HG03378 (cell line): ENCODE measurements around the gene CCDC43.
"Not testable (repeated sequence)": the region's sequence is repeated elsewhere in the genome, so short reads cannot be mapped to it uniquely, and the experiment has no call there.

Experiments
- ATAC-seq: cut with Tn5 transposase; IDR thresholded peaks from one replicate; pipeline ENCODE4 v1.9.1; 2021; ENCODE audit warnings: mild to moderate bottlenecking, moderate library complexity; ENCODE audit not compliant: unreplicated experiment

Gene CCDC43

GRCh38 chr17:44672479-44673093 is 17.0 kb downstream of the CCDC43 start:
- ATAC-seq = no peak

GRCh38 chr17:44666006-44666405 is 23.6 kb downstream of the CCDC43 start:
- no peak for ATAC-seq

- no peak for ATAC-seq
Observed at GRCh38 chr17:44664867-44665266, 24.7 kb downstream of the CCDC43 start.

- no peak for ATAC-seq
Observed at GRCh38 chr17:44663095-44663494, 26.5 kb downstream of the CCDC43 start.

- ATAC-seq = no peak
Observed at GRCh38 chr17:44661835-44662234, 27.7 kb downstream of the CCDC43 start.

- ATAC-seq = no peak
Observed at GRCh38 chr17:44655983-44656710, 33.4 kb downstream of the CCDC43 start, which contains the start of gene MEIOC. Gene MEIOC (plus strand): TSS chr17:44656468. CDS start chr17:44656614, 146 bp downstream.

- no peak for ATAC-seq
Observed at GRCh38 chr17:44653954-44654353, 35.6 kb downstream of the CCDC43 start.

GRCh38 chr17:44653384-44653783 is 36.2 kb downstream of the CCDC43 start:
- ATAC-seq = no peak

- no peak for ATAC-seq
Observed at GRCh38 chr17:44652727-44653126, 36.8 kb downstream of the CCDC43 start.

- ATAC-seq = no peak
Observed at GRCh38 chr17:44651228-44651627, 38.3 kb downstream of the CCDC43 start.

- ATAC-seq = no peak
Observed at GRCh38 chr17:44648963-44649362, 40.6 kb downstream of the CCDC43 start.

GRCh38 chr17:44647736-44648135 is 41.8 kb downstream of the CCDC43 start:
- ATAC-seq = no peak

- ATAC-seq = no peak
Observed at GRCh38 chr17:44646280-44646679, 43.3 kb downstream of the CCDC43 start.

GRCh38 chr17:44645341-44645740 is 44.2 kb downstream of the CCDC43 start:
- ATAC-seq = no peak

- ATAC-seq = no peak
Observed at GRCh38 chr17:44642834-44643233, 46.7 kb downstream of the CCDC43 start.

- no peak for ATAC-seq
Observed at GRCh38 chr17:44637066-44637465, 52.5 kb downstream of the CCDC43 start.

GRCh38 chr17:44636562-44636961 is 53.0 kb downstream of the CCDC43 start:
- no peak for ATAC-seq

- ATAC-seq = not testable (repeated sequence)
Observed at GRCh38 chr17:44634401-44634800, 55.2 kb downstream of the CCDC43 start.

- ATAC-seq = no peak
Observed at GRCh38 chr17:44633998-44634397, 55.6 kb downstream of the CCDC43 start.

GRCh38 chr17:44630703-44631102 is 58.9 kb downstream of the CCDC43 start:
- ATAC-seq = no peak

GRCh38 chr17:44629314-44629713 is 60.3 kb downstream of the CCDC43 start:
- no peak for ATAC-seq
